GM21360 (cell line): ENCODE results near the gene SCGB2B2.
"Not testable (repeated sequence)": the region's sequence is repeated elsewhere in the genome, so short reads cannot be mapped to it uniquely, and the experiment has no call there.

Experiments
- ATAC-seq: cut with Tn5 transposase; IDR thresholded peaks from one replicate; pipeline ENCODE4 v1.9.1; 2021; ENCODE audit warnings: mild to moderate bottlenecking, moderate library complexity; ENCODE audit not compliant: unreplicated experiment

SCGB2B2 gene

GRCh38 chr19:34669305-34669704, 7.7 kb downstream of the SCGB2B2 start:
- no peak for ATAC-seq

GRCh38 chr19:34668690-34669089, 8.3 kb downstream of the SCGB2B2 start:
- ATAC-seq, result not testable (repeated sequence)

GRCh38 chr19:34668077-34668689, 8.8 kb downstream of the SCGB2B2 start:
- not testable (repeated sequence) for ATAC-seq

GRCh38 chr19:34667349-34668076, 9.4 kb downstream of the SCGB2B2 start:
- ATAC-seq, result no peak

GRCh38 chr19:34666958-34667265, 10.0 kb downstream of the SCGB2B2 start:
- no peak for ATAC-seq

- no peak for ATAC-seq
Observed at GRCh38 chr19:34666200-34666957, 10.6 kb downstream of the SCGB2B2 start.

- not testable (repeated sequence) for ATAC-seq
Observed at GRCh38 chr19:34665275-34665674, 11.7 kb downstream of the SCGB2B2 start.

- ATAC-seq, result no peak
Observed at GRCh38 chr19:34664870-34665269, 12.1 kb downstream of the SCGB2B2 start.

- no peak for ATAC-seq
Observed at GRCh38 chr19:34664168-34664567, 12.8 kb downstream of the SCGB2B2 start.

- no peak for ATAC-seq
Observed at GRCh38 chr19:34662919-34663318, 14.0 kb downstream of the SCGB2B2 start.

GRCh38 chr19:34661357-34661756, 15.6 kb downstream of the SCGB2B2 start:
- no peak for ATAC-seq

- no peak for ATAC-seq
Observed at GRCh38 chr19:34655651-34656050, 21.3 kb downstream of the SCGB2B2 start.

- ATAC-seq, result no peak
Observed at GRCh38 chr19:34654796-34655195, 22.2 kb downstream of the SCGB2B2 start.

GRCh38 chr19:34651747-34652146, 25.2 kb downstream of the SCGB2B2 start:
- no peak for ATAC-seq

- ATAC-seq, result no peak
Observed at GRCh38 chr19:34649886-34650543, 26.9 kb downstream of the SCGB2B2 start.

GRCh38 chr19:34645551-34645950, 31.4 kb downstream of the SCGB2B2 start:
- no peak for ATAC-seq

GRCh38 chr19:34644991-34645461, 31.9 kb downstream of the SCGB2B2 start:
- no peak for ATAC-seq

- no peak for ATAC-seq
Observed at GRCh38 chr19:34642241-34642640, 34.7 kb downstream of the SCGB2B2 start.

- ATAC-seq, result no peak
Observed at GRCh38 chr19:34639491-34640085, 37.4 kb downstream of the SCGB2B2 start.

GRCh38 chr19:34633802-34634201, 43.2 kb downstream of the SCGB2B2 start:
- ATAC-seq, result no peak
